Epithelial cell of proximal tubule (primary cell): Measurements from ENCODE around the gene SLC12A5. TPM values are rescaled to one million over a fixed set of nuclear protein-coding genes. Genes with fewer than 3 reads are reported as not detected.

ENCODE experiments used
- DNase-seq: peaks from one replicate; pipeline ENCODE4 v3.0.0-alpha.2; 2011; ENCODE audit warnings: low read depth
- H3K4me3 ChIP-seq: 2 replicates; pipeline ENCODE4 v1.5.1; 2011; ENCODE audit warnings: low read depth, mild to moderate bottlenecking, low read length
- total RNA-seq: library from RNA; depleted of rRNA; stranded (reverse); fragments of >200 nt; gene quantifications from 2 replicates; pipeline ENCODE4 v1.2.3, GENCODE V29; 2015
- TF ChIP-seq, protein P1 (sequence below): conservative IDR thresholded peaks from 2 replicates; pipeline ENCODE4 v1.5.1; 2012; ENCODE audit warnings: low read depth, mild to moderate bottlenecking, low read length

The SLC12A5 gene
- total RNA-seq, 1 donor from 2014 or later, result not detected

GRCh38 chr20:46013322-46013828, 15.6 kb upstream of the SLC12A5 start:
- TF ChIP-seq, protein P1, sequence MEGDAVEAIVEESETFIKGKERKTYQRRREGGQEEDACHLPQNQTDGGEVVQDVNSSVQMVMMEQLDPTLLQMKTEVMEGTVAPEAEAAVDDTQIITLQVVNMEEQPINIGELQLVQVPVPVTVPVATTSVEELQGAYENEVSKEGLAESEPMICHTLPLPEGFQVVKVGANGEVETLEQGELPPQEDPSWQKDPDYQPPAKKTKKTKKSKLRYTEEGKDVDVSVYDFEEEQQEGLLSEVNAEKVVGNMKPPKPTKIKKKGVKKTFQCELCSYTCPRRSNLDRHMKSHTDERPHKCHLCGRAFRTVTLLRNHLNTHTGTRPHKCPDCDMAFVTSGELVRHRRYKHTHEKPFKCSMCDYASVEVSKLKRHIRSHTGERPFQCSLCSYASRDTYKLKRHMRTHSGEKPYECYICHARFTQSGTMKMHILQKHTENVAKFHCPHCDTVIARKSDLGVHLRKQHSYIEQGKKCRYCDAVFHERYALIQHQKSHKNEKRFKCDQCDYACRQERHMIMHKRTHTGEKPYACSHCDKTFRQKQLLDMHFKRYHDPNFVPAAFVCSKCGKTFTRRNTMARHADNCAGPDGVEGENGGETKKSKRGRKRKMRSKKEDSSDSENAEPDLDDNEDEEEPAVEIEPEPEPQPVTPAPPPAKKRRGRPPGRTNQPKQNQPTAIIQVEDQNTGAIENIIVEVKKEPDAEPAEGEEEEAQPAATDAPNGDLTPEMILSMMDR, result no peak
- no peak for DNase-seq
- H3K4me3 ChIP-seq, result no peak overlapping the region

DNA sequence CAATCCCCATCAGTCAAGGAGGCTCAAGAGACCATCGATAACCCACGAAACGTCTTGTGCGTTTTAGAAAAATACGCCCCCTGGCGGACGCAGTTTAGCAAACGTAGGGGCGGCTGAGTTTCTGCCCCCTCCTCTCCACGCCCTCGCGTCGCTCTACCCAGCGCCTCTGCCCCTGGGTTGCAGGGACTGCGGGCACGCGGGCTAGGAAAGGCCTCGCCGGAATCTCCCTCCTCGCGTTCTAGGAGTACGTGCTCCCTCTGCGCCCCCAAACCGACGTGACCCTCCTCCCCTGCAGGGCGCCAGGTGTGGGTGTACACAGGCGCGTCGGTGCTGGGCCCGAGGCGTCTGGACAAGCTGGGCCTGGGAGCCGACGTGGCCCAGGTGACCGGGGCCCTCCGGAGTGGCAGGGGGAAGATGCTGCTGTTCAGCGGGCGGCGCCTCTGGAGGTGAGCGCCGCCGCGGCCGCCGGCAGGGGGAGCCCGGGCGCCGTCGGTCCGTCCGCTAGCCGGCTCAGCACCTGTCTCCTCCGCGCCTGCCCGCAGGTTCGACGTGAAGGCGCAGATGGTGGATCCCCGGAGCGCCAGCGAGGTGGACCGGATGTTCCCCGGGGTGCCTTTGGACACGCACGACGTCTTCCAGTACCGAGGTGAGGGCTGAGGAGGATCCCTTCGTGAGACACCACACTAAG, 15.0 kb upstream of the SLC12A5 start:
- TF ChIP-seq, protein P1, result peak; percentile 62
- DNase-seq, result no peak
- H3K4me3 ChIP-seq, result no peak overlapping the region

DNA sequence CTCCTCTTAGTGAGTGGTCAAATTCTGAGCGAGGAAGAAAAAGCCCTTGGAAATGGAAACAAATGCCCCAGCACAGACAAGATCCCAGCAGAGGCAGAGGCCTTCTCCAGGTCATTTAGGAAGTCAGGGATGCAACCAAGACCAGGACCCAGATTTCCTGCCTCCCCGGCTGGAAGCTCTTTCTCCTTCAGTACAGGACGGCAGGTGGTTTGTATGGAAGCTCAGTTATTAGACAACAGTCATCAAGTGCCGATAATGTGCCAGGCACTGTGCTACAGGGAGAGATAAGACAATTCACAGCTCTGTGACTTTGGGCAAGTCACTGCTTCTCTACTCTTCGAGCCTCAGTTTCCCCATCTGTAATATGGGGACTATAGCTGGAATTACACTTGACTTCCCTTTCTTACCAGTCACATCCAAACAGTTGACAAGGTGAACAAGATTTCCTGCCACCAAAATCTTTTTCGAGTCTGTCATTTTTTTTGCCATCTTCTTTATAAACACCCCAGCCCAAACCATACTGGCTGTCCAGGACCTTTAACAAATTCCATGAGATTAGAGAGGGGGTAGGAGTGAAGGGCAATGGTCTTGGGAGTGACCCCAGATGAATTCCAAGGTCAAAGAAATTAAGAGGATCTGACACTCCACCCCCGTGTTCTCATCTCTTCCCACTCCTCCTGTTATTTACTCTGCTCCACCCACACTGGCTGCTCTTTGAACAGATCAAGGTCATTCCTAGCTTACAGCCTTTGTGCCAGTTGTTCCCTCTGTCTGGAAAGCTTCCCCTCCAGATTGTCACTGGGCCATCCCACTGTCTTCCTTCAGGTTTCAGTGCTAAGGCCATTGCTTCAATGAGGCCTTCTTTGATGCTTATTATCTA, 14.3 kb upstream of the SLC12A5 start:
- no peak overlapping the region for H3K4me3 ChIP-seq
- TF ChIP-seq, protein P1, result no peak

DNA sequence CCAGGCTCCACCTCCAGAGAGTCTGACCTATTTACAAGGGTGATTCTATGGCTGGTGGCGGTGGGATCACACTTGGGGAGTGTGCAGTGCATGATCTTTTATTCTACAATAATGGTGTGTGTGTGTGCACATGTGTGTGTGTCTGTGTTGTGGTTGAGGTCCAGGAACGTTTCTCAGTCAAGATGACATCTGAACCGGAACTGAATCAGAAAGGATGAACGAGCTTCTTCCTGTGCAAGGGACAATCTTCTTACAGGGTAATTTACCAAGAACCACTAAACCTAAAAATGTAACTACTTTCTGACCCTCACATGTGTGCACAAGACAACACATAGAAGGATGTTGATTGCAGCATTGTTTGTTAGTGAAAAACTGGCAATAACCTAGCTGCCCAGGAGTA, 11.7 kb upstream of the SLC12A5 start:
- no peak for DNase-seq
- TF ChIP-seq, protein P1, result no peak
- H3K4me3 ChIP-seq, result no peak overlapping the region

More for the DNA sequence above, 14.3 kb upstream of the SLC12A5 start:
- DNase-seq, result no peak

DNA sequence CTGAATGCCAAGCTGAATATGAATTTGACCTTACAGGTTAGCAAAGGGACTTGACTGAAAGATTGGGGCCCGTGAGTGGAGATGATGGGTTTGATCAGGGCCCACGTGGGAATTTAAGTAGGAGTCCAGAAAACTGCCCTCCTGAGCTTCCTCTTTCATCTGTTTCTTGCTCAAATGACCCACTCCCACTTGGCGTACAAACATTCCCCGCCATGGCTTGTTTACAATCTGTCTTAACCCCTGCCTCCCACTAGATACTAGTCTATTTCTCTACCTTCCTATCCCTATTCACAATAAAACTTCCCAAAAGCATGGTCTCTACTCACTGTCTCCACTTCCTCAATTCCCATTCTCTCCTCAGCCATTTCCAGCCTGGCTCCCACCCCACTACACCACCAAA, 10.9 kb upstream of the SLC12A5 start:
- no peak for DNase-seq
- H3K4me3 ChIP-seq, result no peak overlapping the region
- TF ChIP-seq, protein P1, result no peak

- DNase-seq, result no peak
- TF ChIP-seq, protein P1, result no peak
- no peak overlapping the region for H3K4me3 ChIP-seq
Observed at GRCh38 chr20:46018611-46019010, 10.4 kb upstream of the SLC12A5 start.
